MM.1S (cell line): ENCODE data around the gene FCSK.

Source experiments
- DNase-seq: peaks from one replicate; pipeline ENCODE4 v3.0.0-alpha.2; 2015
- H2AFZ ChIP-seq: fragments of 300-600 bp; sonication (generic); 2 replicates; pipeline ENCODE4 v1.6.0; 2016; ENCODE audit warnings: antibody characterized with exemption, low read length
- H3F3A ChIP-seq: fragments of 300-600 bp; sonication (generic); 2 replicates; pipeline ENCODE4 v1.6.1; 2016; ENCODE audit warnings: mild to moderate bottlenecking, antibody characterized with exemption, low read length, moderate library complexity, mixed read lengths; ENCODE audit not compliant: insufficient read depth
- H3K27ac ChIP-seq: fragments of 300-600 bp; sonication (generic); 2 replicates; pipeline ENCODE4 v1.5.1; 2016; ENCODE audit warnings: mild to moderate bottlenecking, low read length
- H3K27me3 ChIP-seq: fragments of 300-600 bp; sonication (generic); replicated peaks from 2 replicates; pipeline ENCODE4 v1.6.0; 2016; ENCODE audit warnings: low read length; ENCODE audit not compliant: insufficient read depth
- H3K36me3 ChIP-seq: fragments of 300-600 bp; sonication (generic); replicated peaks from 2 replicates; pipeline ENCODE4 v1.6.1; 2016; ENCODE audit warnings: mild to moderate bottlenecking, low read length, mixed read lengths; ENCODE audit not compliant: insufficient read depth
- H3K4me1 ChIP-seq: fragments of 300-600 bp; sonication (generic); 2 replicates; pipeline ENCODE4 v1.6.1; 2016; ENCODE audit warnings: low read length, mixed read lengths
- H3K4me2 ChIP-seq: fragments of 300-600 bp; sonication (generic); 2 replicates; pipeline ENCODE4 v1.6.0; 2016; ENCODE audit warnings: low read depth, low read length
- H3K4me3 ChIP-seq: fragments of 300-600 bp; sonication (generic); 2 replicates; pipeline ENCODE4 v1.5.1; 2016; ENCODE audit warnings: low read length, mixed read lengths
- H3K79me2 ChIP-seq: fragments of 300-600 bp; sonication (generic); 2 replicates; pipeline ENCODE4 v1.6.1; 2016; ENCODE audit warnings: mixed run types, low read length, mixed read lengths
- H3K9ac ChIP-seq: fragments of 300-600 bp; sonication (generic); 2 replicates; pipeline ENCODE4 v1.6.1; 2016; ENCODE audit warnings: low read length, mixed read lengths
- H3K9me2 ChIP-seq: fragments of 300-600 bp; sonication (generic); replicated peaks from 2 replicates; pipeline ENCODE4 v1.6.1; 2016; ENCODE audit warnings: mild to moderate bottlenecking, low read length, mixed read lengths; ENCODE audit not compliant: insufficient read depth
- H3K9me3 ChIP-seq: fragments of 300-600 bp; sonication (generic); replicated peaks from 2 replicates; pipeline ENCODE4 v1.6.1; 2016; ENCODE audit warnings: mild to moderate bottlenecking, low read length, mixed read lengths; ENCODE audit not compliant: insufficient read depth
- H4K20me1 ChIP-seq: fragments of 300-600 bp; sonication (generic); 2 replicates; pipeline ENCODE4 v1.6.1; 2016; ENCODE audit warnings: mild to moderate bottlenecking, low read length, moderate library complexity, mixed read lengths; ENCODE audit not compliant: insufficient read depth
- EZH2 ChIP-seq: fragments of 300-600 bp; sonication (generic); optimal IDR thresholded peaks from 2 replicates; pipeline ENCODE3; 2017; ENCODE audit warnings: low read depth, mild to moderate bottlenecking, antibody characterized with exemption, low read length, mixed read lengths
- EZH2phosphoT487 ChIP-seq: fragments of 300-600 bp; sonication (generic); IDR thresholded peaks from 2 replicates; pipeline ENCODE4 v1.6.1; 2018; ENCODE audit warnings: antibody characterized with exemption, low read length
- TF ChIP-seq, protein P1 (sequence below): fragments of 300-600 bp; sonication (generic); IDR thresholded peaks from 2 replicates; pipeline ENCODE4 v1.5.1; 2016; ENCODE audit warnings: antibody characterized with exemption, low read length, mixed read lengths

FCSK gene

DNA sequence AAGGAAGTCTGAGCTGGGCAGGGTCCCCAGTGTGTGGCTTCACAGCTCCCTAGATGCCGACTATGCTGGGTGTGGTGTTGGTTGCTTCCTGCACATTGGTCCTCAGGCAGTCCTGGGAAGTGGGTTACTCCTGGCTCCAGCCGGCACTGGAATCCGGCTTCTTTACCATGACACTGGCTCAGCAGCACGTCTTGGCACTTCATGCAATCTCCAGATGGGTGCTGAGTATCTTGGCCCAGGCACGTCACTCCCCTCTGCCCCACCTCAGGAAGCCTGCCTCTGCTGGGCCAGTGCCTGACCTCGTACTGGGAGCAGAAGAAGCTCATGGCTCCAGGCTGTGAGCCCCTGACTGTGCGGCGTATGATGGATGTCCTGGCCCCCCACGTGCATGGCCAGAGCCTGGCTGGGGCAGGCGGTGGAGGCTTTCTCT, 24.5 kb downstream of the FCSK start:
- Histone ChIP-seq H4K20me1 (no peaks in the 10 kb centered on the region), H3K36me3 (no peaks in the 10 kb centered on the region), H3K27ac (no peak overlapping the region), H3F3A (no peaks in the 10 kb centered on the region), H3K27me3 (no peaks in the 10 kb centered on the region), H3K4me2 (no peak overlapping the region), H3K9me3 (no peaks in the 10 kb centered on the region), H3K79me2 (no peaks in the 10 kb centered on the region), H2AFZ (no peak overlapping the region), H3K4me3 (no peak overlapping the region), H3K9me2 (no peaks in the 10 kb centered on the region), H3K9ac (no peak overlapping the region), H3K4me1 (peaks cover 3% of the 10 kb centered on the region; the same call in 1 of the 2 replicates)
- DNase-seq: no peak
- TF ChIP-seq EZH2: no peak
- TF ChIP-seq, protein P1, sequence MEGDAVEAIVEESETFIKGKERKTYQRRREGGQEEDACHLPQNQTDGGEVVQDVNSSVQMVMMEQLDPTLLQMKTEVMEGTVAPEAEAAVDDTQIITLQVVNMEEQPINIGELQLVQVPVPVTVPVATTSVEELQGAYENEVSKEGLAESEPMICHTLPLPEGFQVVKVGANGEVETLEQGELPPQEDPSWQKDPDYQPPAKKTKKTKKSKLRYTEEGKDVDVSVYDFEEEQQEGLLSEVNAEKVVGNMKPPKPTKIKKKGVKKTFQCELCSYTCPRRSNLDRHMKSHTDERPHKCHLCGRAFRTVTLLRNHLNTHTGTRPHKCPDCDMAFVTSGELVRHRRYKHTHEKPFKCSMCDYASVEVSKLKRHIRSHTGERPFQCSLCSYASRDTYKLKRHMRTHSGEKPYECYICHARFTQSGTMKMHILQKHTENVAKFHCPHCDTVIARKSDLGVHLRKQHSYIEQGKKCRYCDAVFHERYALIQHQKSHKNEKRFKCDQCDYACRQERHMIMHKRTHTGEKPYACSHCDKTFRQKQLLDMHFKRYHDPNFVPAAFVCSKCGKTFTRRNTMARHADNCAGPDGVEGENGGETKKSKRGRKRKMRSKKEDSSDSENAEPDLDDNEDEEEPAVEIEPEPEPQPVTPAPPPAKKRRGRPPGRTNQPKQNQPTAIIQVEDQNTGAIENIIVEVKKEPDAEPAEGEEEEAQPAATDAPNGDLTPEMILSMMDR: no peak
- no peak for TF ChIP-seq EZH2phosphoT487

DNA sequence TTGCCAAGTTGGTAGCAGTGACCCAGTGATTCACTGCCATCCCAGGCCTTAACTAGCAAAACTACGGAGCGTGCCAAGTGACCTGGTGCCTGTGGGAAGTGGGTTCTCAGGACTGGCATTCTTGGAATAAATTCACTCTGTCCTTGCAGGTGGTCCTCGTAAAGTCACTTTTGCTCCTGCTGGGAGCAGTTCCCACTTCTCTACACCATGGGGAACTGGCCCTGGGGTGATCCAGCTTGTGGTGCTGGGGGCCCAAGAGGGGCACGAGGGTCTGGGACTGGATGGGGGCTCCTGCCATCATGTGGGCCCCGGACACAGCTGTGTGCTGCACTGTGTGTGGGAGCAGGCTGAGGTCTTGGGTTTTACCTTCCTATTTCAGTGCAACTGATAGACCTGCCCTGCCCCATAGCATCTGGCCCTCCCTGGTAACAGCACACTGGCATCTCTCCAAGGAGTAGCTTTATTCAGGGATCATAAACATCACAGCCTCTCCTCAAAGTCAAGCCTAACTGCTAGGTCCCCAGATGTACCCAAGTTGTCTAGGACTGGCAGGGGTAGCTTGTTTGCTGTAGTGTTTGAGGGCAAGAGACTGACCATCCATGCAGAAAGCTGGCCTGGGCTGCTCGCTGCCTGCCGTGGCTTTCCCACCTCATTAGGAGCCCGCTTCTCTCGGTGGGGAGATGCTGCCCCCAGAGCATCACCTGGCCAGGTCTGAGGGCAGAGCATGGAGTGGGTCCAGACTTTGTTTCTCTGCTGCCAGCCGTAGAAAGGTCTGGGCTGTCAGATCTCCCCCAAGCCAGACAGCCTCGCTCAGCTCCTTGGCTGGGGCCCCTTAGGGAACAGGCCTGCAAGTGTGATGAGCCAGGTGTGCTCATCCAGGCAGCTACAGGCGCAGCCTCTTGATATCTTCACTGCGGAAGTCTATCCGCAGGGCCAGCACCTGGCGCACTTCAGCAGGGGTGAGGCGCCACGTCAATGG, 26.0 kb downstream of the FCSK start:
- H3K79me2 ChIP-seq: no peaks in the 10 kb centered on the region
- no peaks in the 10 kb centered on the region for H4K20me1 ChIP-seq
- no peak for DNase-seq
- no peak overlapping the region for H3K9ac ChIP-seq
- no peak overlapping the region for H3K4me3 ChIP-seq
- no peaks in the 10 kb centered on the region for H3K36me3 ChIP-seq
- peaks cover 3% of the 10 kb centered on the region; the same call in 1 of the 2 replicates for H3K4me1 ChIP-seq
- no peak overlapping the region for H3K27ac ChIP-seq
- H3K27me3 ChIP-seq: no peaks in the 10 kb centered on the region
- no peaks in the 10 kb centered on the region for H3K9me3 ChIP-seq
- no peak overlapping the region for H2AFZ ChIP-seq
- H3K9me2 ChIP-seq: no peaks in the 10 kb centered on the region
- H3F3A ChIP-seq: no peaks in the 10 kb centered on the region
- H3K4me2 ChIP-seq: no peak overlapping the region
- TF ChIP-seq EZH2 (no peak), EZH2phosphoT487 (no peak)
- TF ChIP-seq, protein P1: no peak

DNA sequence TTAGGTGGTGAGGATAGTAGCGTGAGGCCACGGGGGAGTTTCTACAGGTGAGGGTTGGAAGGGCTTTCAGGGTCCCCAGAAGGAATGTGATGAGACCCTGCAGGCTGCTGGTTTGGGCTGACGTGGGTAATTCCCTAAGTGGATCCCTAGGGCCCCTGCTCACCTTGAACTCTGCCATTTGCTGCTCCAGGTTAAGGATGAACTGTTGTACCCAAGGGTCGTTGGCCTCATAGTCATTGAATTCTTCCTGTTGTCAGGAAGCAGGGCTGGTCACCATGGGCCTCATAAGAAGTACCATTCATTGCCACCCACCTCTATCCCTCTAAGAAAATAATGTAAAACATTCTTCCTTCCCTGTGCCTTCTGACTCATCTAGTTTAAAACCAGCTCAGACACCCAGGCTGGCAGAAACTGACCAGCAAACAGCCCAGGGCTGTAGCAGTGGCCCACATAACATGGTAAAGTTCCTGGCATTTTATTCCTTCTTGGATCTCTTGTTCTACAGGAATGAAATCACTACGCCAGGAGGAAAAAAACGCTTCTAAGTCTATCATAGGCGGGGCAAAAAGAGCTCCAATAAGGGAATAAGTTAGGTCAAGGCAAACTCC, 27.6 kb downstream of the FCSK start:
- H4K20me1 ChIP-seq: no peaks in the 10 kb centered on the region
- H3F3A ChIP-seq: no peaks in the 10 kb centered on the region
- no peak overlapping the region for H3K27ac ChIP-seq
- H3K4me3 ChIP-seq: no peak overlapping the region
- TF ChIP-seq EZH2: no peak
- TF ChIP-seq EZH2phosphoT487: no peak
- TF ChIP-seq, protein P1: no peak
- no peaks in the 10 kb centered on the region for H3K9me3 ChIP-seq
- no peak overlapping the region for H3K9ac ChIP-seq
- H3K4me2 ChIP-seq: no peak overlapping the region
- no peaks in the 10 kb centered on the region for H3K27me3 ChIP-seq
- no peaks in the 10 kb centered on the region for H3K9me2 ChIP-seq
- H3K36me3 ChIP-seq: no peaks in the 10 kb centered on the region
- no peaks in the 10 kb centered on the region for H3K4me1 ChIP-seq
- no peak overlapping the region for H2AFZ ChIP-seq
- no peaks in the 10 kb centered on the region for H3K79me2 ChIP-seq
- no peak for DNase-seq
